Esophagus squamous epithelium (tissue), 4 donors: ENCODE measurements around the gene NRXN2.

Experiments used
- POLR2A ChIP-seq, 4 donors: fragments of 450-650 bp; IDR thresholded peaks; one replicate each; pipeline ENCODE4 v1.6.1; 2017; ENCODE audit warnings: antibody characterized with exemption in 4 of 4, mild to moderate bottlenecking in 4 of 4, moderate library complexity in 3 of 4
- TF ChIP-seq, protein P1 (sequence below), 6 experiments: fragments of 450-650 bp in 4 of 6; fragments of 200-600 bp in 2 of 6; sonication (generic) in 2 of 6; IDR thresholded peaks; one replicate each; pipeline ENCODE4 v1.5.1; 2016 to 2019; ENCODE audit warnings: antibody characterized with exemption in 6 of 6, mild to moderate bottlenecking in 4 of 6, moderate library complexity in 4 of 6

DNA sequence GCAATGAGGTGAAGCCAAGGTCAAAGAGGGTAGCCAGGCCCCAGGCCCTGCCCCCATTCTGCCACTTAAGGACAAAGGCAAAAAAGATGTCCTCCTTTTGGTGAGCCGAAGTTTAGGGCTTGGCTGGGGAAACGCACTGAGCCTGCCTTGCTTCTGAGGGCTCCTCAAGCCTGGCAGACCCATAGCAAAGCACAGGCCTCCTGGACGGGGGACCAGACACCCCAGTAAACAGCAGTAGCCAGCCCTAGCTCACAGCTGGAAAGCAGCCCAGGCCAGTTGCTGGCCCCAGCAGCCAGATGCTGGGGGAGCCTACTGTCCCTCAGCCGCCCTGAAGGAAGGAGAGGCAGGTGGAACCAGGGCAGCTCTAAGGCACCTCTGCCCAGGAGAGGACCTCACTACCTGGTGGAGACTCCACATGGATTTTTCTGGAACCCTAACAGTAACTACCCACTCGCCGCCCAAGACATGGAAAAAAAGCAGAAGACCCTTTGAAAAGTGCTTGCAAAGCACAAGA, 40.6 kb upstream of the NRXN2 start:
- TF ChIP-seq, protein P1, sequence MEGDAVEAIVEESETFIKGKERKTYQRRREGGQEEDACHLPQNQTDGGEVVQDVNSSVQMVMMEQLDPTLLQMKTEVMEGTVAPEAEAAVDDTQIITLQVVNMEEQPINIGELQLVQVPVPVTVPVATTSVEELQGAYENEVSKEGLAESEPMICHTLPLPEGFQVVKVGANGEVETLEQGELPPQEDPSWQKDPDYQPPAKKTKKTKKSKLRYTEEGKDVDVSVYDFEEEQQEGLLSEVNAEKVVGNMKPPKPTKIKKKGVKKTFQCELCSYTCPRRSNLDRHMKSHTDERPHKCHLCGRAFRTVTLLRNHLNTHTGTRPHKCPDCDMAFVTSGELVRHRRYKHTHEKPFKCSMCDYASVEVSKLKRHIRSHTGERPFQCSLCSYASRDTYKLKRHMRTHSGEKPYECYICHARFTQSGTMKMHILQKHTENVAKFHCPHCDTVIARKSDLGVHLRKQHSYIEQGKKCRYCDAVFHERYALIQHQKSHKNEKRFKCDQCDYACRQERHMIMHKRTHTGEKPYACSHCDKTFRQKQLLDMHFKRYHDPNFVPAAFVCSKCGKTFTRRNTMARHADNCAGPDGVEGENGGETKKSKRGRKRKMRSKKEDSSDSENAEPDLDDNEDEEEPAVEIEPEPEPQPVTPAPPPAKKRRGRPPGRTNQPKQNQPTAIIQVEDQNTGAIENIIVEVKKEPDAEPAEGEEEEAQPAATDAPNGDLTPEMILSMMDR (IDR thresholded peaks at IDR 0.05), result no peak
- TF ChIP-seq POLR2A (IDR thresholded peaks at IDR 0.05), result no peak
